AG04449 (cell line): ENCODE measurements around the gene FAM20C.

Source experiments
- CTCF ChIA-PET: fragments of 350-600 bp; formaldehyde crosslinking; extraction: SDS; loops from one replicate; lab custom pipeline; 2021; ENCODE audit warnings: antibody characterized with exemption; lab: Yijun Ruan, JAX
- POLR2A ChIA-PET: fragments of 400-600, 350-600 bp; formaldehyde crosslinking; extraction: SDS; loops from one replicate; lab custom pipeline; 2020; ENCODE audit warnings: antibody characterized with exemption, inconsistent platforms; lab: Yijun Ruan, JAX
- DNase-seq: peaks from one replicate; pipeline ENCODE4 v3.0.0-alpha.2; 2010; ENCODE audit warnings: low read depth, low spot score
- H3K4me3 ChIP-seq: 2 replicates; pipeline ENCODE4 v1.5.1; 2011; ENCODE audit warnings: low read depth, mild to moderate bottlenecking, control low read depth, low read length
- CTCF ChIP-seq: IDR thresholded peaks from one replicate; pipeline ENCODE4 v1.5.1; 2011; ENCODE audit warnings: mild to moderate bottlenecking, moderate library complexity, low read length, control low read depth, inconsistent platforms; ENCODE audit not compliant: insufficient read depth; ENCODE audit errors: missing control alignments

The FAM20C gene

GRCh38 chr7:157771-158625 is 34.4 kb upstream of the FAM20C start:
- TF ChIP-seq CTCF: no peak
- ChIA-PET POLR2A (no interaction called here), CTCF (no interaction called here)
- no peak for DNase-seq
- H3K4me3 ChIP-seq: no peak overlapping the region

- CTCF ChIA-PET: no interaction called here
- no peak for TF ChIP-seq CTCF
- DNase-seq: no peak
- H3K4me3 ChIP-seq: no peak overlapping the region
- POLR2A ChIA-PET: no interaction called here
Observed at GRCh38 chr7:158771-159170, 33.6 kb upstream of the FAM20C start.

GRCh38 chr7:159370-160270 is 32.8 kb upstream of the FAM20C start:
- H3K4me3 ChIP-seq: no peak overlapping the region
- CTCF ChIA-PET: no interaction called here
- DNase-seq: no peak
- TF ChIP-seq CTCF: no peak
- POLR2A ChIA-PET: no interaction called here

- POLR2A ChIA-PET: no interaction called here
- H3K4me3 ChIP-seq: no peak overlapping the region
- CTCF ChIA-PET: no interaction called here
- DNase-seq: no peak
- no peak for TF ChIP-seq CTCF
Observed at GRCh38 chr7:160958-161725, 31.2 kb upstream of the FAM20C start.

- ChIA-PET CTCF (interaction anchor here (0.9 to 1.0 kb wide), 2 partner anchors 9 to 12 kb away, joined by 3 read pairs; no protein-coding TSS in a partner anchor), POLR2A (no interaction called here)
- no peak for DNase-seq
- no peak for TF ChIP-seq CTCF
- H3K4me3 ChIP-seq: no peak overlapping the region
Observed at GRCh38 chr7:162632-163297, 29.6 kb upstream of the FAM20C start.
